HepG2 (cell line): ENCODE data around the gene PHF2. TPM values are rescaled to one million over a fixed set of nuclear protein-coding genes. Genes with fewer than 3 reads are reported as not detected.

Experiments
- ATAC-seq: fragments of 200-7000 bp; cut with Tn5 transposase; 3 replicates; pipeline ENCODE4 v1.9.1; 2020; ENCODE audit warnings: mild to moderate bottlenecking, moderate library complexity
- BruUV-seq: library from RNA; stranded (reverse); fragments of 400-500 nt; replicated peaks from 2 replicates; lab custom pipeline; 2021; lab: Mats Ljungman, UMichigan
- CTCF ChIA-PET: fragments of 300-600 bp; formaldehyde crosslinking; extraction: SDS; loops from one replicate; lab custom pipeline; 2021; ENCODE audit warnings: low total read pairs, inconsistent platforms, low intra/inter-chr PET ratio; lab: Yijun Ruan, JAX
- POLR2A ChIA-PET: fragments of 350-600 bp; sonication (Branson Sonifier 250); formaldehyde crosslinking; loops from one replicate; lab custom pipeline; 2020; ENCODE audit warnings: antibody characterized with exemption, inconsistent platforms; lab: Yijun Ruan, JAX
- DNase-seq: peaks from one replicate; pipeline ENCODE4 v3.0.0-alpha.2; 2015; ENCODE audit warnings: low spot score
- FAIRE-seq: peaks from 3 replicates; lab custom pipeline; 2011; peaks lifted over from hg19 to GRCh38; lab: Jason Lieb, UNC
- H2AFZ ChIP-seq: one replicate; pipeline ENCODE4 v1.6.1; 2011; ENCODE audit warnings: low read length, inconsistent platforms
- H3K27ac ChIP-seq: fragments of 300-600 bp; 3 replicates; pipeline ENCODE4 v1.8.0; 2011; ENCODE audit warnings: mixed run types, mild to moderate bottlenecking, mixed read lengths, low read length, inconsistent platforms; ENCODE audit not compliant: insufficient read depth; ENCODE audit errors: extremely low read length
- H3K27me3 ChIP-seq, 2 experiments: fragments of 200-600 bp in 1 of 2; 2 replicates in 1 of 2; 3 replicates in 1 of 2; pipeline versions ENCODE4 v1.6.0 to v1.8.0; 2011; ENCODE audit warnings: low read length in 2 of 2, mild to moderate bottlenecking in 2 of 2, moderate library complexity in 2 of 2, inconsistent platforms in 1 of 2; ENCODE audit not compliant: insufficient read depth in 2 of 2, control insufficient read depth in 1 of 2
- H3K36me3 ChIP-seq, 2 experiments: fragments of 200-600 bp in 1 of 2; replicated peaks in 1 of 2; 2 replicates in 1 of 2; 3 replicates in 1 of 2; pipeline versions ENCODE4 v1.5.1 to v1.8.0; 2011; ENCODE audit warnings: low read length in 2 of 2, inconsistent platforms in 1 of 2; ENCODE audit not compliant: insufficient read depth in 2 of 2, control insufficient read depth in 1 of 2
- H3K4me1 ChIP-seq: 2 replicates; pipeline ENCODE4 v1.5.1; 2012; ENCODE audit warnings: low read length, inconsistent platforms; ENCODE audit not compliant: insufficient read depth
- H3K4me2 ChIP-seq: 2 replicates; pipeline ENCODE4 v1.6.0; 2011; ENCODE audit warnings: low read depth, low read length, inconsistent platforms
- H3K4me3 ChIP-seq, 3 experiments: fragments of 200-600 bp in 1 of 3; sonication (generic), shearing (Covaris generic) in 1 of 3; replicated peaks in 1 of 3; 2 replicates each; pipeline ENCODE4 v1.5.1; 2011 to 2016; ENCODE audit warnings: low read length in 3 of 3, inconsistent platforms in 2 of 3, low read depth in 2 of 3, mild to moderate bottlenecking in 2 of 3, control low read depth in 1 of 3, mixed read lengths in 1 of 3; ENCODE audit not compliant: insufficient read depth in 1 of 3
- H3K79me2 ChIP-seq: one replicate; pipeline ENCODE4 v1.6.1; 2011; ENCODE audit warnings: low read length, inconsistent platforms; ENCODE audit not compliant: insufficient read depth
- H3K9ac ChIP-seq: 2 replicates; pipeline ENCODE4 v1.6.0; 2011; ENCODE audit warnings: mild to moderate bottlenecking, low read depth, low read length, inconsistent platforms; ENCODE audit not compliant: insufficient read depth
- H3K9me3 ChIP-seq: 2 replicates; pipeline ENCODE4 v1.5.1; 2012; ENCODE audit warnings: mild to moderate bottlenecking, low read length
- H4K20me1 ChIP-seq: 2 replicates; pipeline ENCODE4 v1.6.0; 2011; ENCODE audit warnings: inconsistent platforms, mild to moderate bottlenecking, low read length, moderate library complexity; ENCODE audit not compliant: insufficient read depth
- ARID4A ChIP-seq: sonication (generic); formaldehyde crosslinking; IDR thresholded peaks from 2 replicates; pipeline ENCODE4 v1.5.0; 2020; ENCODE audit warnings: mild to moderate bottlenecking, missing genetic modification reagents, borderline replicate concordance
- ATM ChIP-seq: fragments of 450-650 bp; IDR thresholded peaks from 2 replicates; pipeline ENCODE4 v1.7.1; 2017; ENCODE audit warnings: mild to moderate bottlenecking, borderline replicate concordance
- CCAR2 ChIP-seq: fragments of 200-400 bp; formaldehyde crosslinking; optimal IDR thresholded peaks from 2 replicates; pipeline ENCODE3; 2018; ENCODE audit warnings: low read depth, mild to moderate bottlenecking, low read length, moderate library complexity
- CREBL2 ChIP-seq: sonication (generic); formaldehyde crosslinking; IDR thresholded peaks from 2 replicates; pipeline ENCODE4 v1.8.1; 2023; ENCODE audit warnings: missing genetic modification reagents, mild to moderate bottlenecking, borderline replicate concordance
- LBX2 ChIP-seq: sonication (generic); formaldehyde crosslinking; IDR thresholded peaks from 2 replicates; pipeline ENCODE4 v1.5.0; 2020; ENCODE audit warnings: missing genetic modification reagents, mild to moderate bottlenecking, borderline replicate concordance
- MIXL1 ChIP-seq: IDR thresholded peaks from 2 replicates; pipeline ENCODE4 v1.6.1; 2016
- REL ChIP-seq: sonication (generic); formaldehyde crosslinking; conservative IDR thresholded peaks from 2 replicates; pipeline ENCODE4 v1.8.0; 2022; ENCODE audit warnings: mild to moderate bottlenecking, missing genetic modification reagents, moderate library complexity
- SMC3 ChIP-seq: IDR thresholded peaks from 2 replicates; pipeline ENCODE4 v1.6.1; 2011; ENCODE audit warnings: low read length, improper control_type of control experiment
- TEAD3 ChIP-seq: optimal IDR thresholded peaks from 2 replicates; pipeline ENCODE3; 2016; ENCODE audit warnings: borderline replicate concordance
- TFE3 ChIP-seq: IDR thresholded peaks from 2 replicates; pipeline ENCODE4 v1.6.1; 2016
- U2AF2 ChIP-seq: fragments of 200-400 bp; formaldehyde crosslinking; IDR thresholded peaks from 2 replicates; pipeline ENCODE4 v1.6.1; 2017; ENCODE audit warnings: low read depth, mild to moderate bottlenecking, low read length
- ZBTB20 ChIP-seq: sonication (generic); formaldehyde crosslinking; IDR thresholded peaks from 2 replicates; pipeline ENCODE4 v1.8.1; 2023; ENCODE audit warnings: missing genetic modification reagents, low read depth, mild to moderate bottlenecking, borderline replicate concordance
- ZNF614 ChIP-seq: IDR thresholded peaks from 2 replicates; pipeline ENCODE4 v1.6.1; 2018; ENCODE audit warnings: missing biosample characterization, missing genetic modification reagents, inconsistent platforms, borderline replicate concordance
- WGBS: methylation state at CpG from one replicate; pipeline ENCODE4 v1.1.6; 2017; ENCODE audit warnings: low lambda C conversion rate; 5-methylcytosine and 5-hydroxymethylcytosine counted together
- in situ Hi-C: cut with HindIII; loops from 2 replicates; pipeline ENCODE4 v1.10.0; 2017; ENCODE audit warnings: low pct_unique_long_range_greater_than_20kb; ENCODE audit not compliant: extremely low pct_ligation_motif_present
- intact Hi-C: fragments of 100-400 bp; cut with micrococcal nuclease; formaldehyde crosslinking; loops from one replicate; pipeline ENCODE4 v1.10.0; 2022; ENCODE audit not compliant: unreplicated experiment
- polyA plus RNA-seq, 8 experiments: library from polyadenylated mRNA; depleted of rRNA in 3 of 8; stranded (reverse) in 7 of 8; unstranded in 1 of 8; fragments of >200 nt; fragmentation: Illumina TruSeq in 4 of 8; extraction: Trizol in 4 of 8; gene quantifications; 2 replicates each; pipeline versions ENCODE4 v1.2.1 to v1.2.3, GENCODE V29; 2011 to 2016; ENCODE audit warnings: low read depth in 4 of 8, missing spikeins in 1 of 8, mixed read lengths in 1 of 8; ENCODE audit not compliant: insufficient read depth in 1 of 8
- total RNA-seq, 5 experiments: library from RNA; depleted of rRNA; stranded (reverse); fragments of >200 nt; fragmentation: Illumina TruSeq; extraction: Trizol; gene quantifications; 2 replicates each; pipeline ENCODE4 v1.2.3, GENCODE V29; 2016; ENCODE audit warnings: low read depth in 1 of 5

The PHF2 gene
- total and polyA plus RNA-seq, 2 of the 13 experiments (the other 11 are each of a cell fraction or from before 2014, with no cell fraction given), result 6.6 to 9.1 TPM

GRCh38 chr9:93652604-93653592 is 76.5 kb downstream of the PHF2 start:
- Histone ChIP-seq H3K36me3 (peaks cover 21 to 39% of the 10 kb centered on the region in 2 experiments; a peak in 4 of 5 replicates), H3K4me3 (no peak overlapping the region), H3K9me3 (no peaks in the 10 kb centered on the region), H2AFZ (no peak overlapping the region), H4K20me1 (no peaks in the 10 kb centered on the region), H3K27me3 (no peaks in the 10 kb centered on the region), H3K4me2 (no peak overlapping the region), H3K4me1 (no peaks in the 10 kb centered on the region), H3K9ac (no peak overlapping the region), H3K27ac (no peak overlapping the region), H3K79me2 (no peaks in the 10 kb centered on the region)
- no peak for FAIRE-seq
- intact Hi-C loops (no loop called here), in situ Hi-C loops (no loop called here)
- WGBS, result 92% methylated on average over 19 of the region's 24 CpGs
- ATAC-seq, result no peak
- no TSS peak for BruUV-seq
- ChIA-PET CTCF (no interaction called here), POLR2A (no interaction called here)
- no peak for DNase-seq
- TF ChIP-seq ARID4A (CRISPR knock-in tag) (no peak), CREBL2 (CRISPR knock-in tag) (no peak), ATM (no peak), LBX2 (no peak), CCAR2 (no peak), MIXL1 (CRISPR knock-in tag) (no peak), TFE3 (CRISPR knock-in tag) (no peak), TEAD3 (CRISPR knock-in tag) (no peak), SMC3 (no peak), ZNF614 (CRISPR knock-in tag) (no peak), U2AF2 (no peak), ZBTB20 (CRISPR knock-in tag) (no peak), REL (no peak)
